Cardiac muscle cell (in vitro differentiated cells and primary cell): Measurements from ENCODE around the gene MAP1A. TPM values are rescaled to one million over a fixed set of nuclear protein-coding genes. Genes with fewer than 3 reads are reported as not detected.

Experiments
- DNase-seq, 2 donors: peaks; one replicate each; pipeline versions ENCODE4 v3.0.0 to v3.0.0-alpha.2; 2010 to 2017; ENCODE audit warnings: low read depth in 1 of 2, low spot score in 1 of 2
- H3K27ac ChIP-seq: fragments of 200-600 bp; sonication (generic); 2 replicates; pipeline ENCODE4 v1.5.1; 2016
- H3K27me3 ChIP-seq: fragments of 200-600 bp; sonication (generic); 2 replicates; pipeline ENCODE4 v1.6.0; 2016; ENCODE audit warnings: control low read depth
- H3K36me3 ChIP-seq: fragments of 200-600 bp; sonication (generic); 2 replicates; pipeline ENCODE4 v1.5.1; 2016; ENCODE audit warnings: control low read depth
- H3K4me1 ChIP-seq: fragments of 200-600 bp; sonication (generic); 2 replicates; pipeline ENCODE4 v1.8.1; 2017; ENCODE audit warnings: low read depth, mild to moderate bottlenecking, mixed run types
- H3K4me3 ChIP-seq: fragments of 200-600 bp; sonication (generic); 2 replicates; pipeline ENCODE4 v1.5.1; 2016; ENCODE audit warnings: mild to moderate bottlenecking
- H3K9me3 ChIP-seq: fragments of 200-600 bp; sonication (generic); 2 replicates; pipeline ENCODE4 v1.5.1; 2017; ENCODE audit warnings: low read depth, mild to moderate bottlenecking, control low read depth
- CTCF ChIP-seq: IDR thresholded peaks from 2 replicates; pipeline ENCODE4 v1.5.1; 2012; ENCODE audit warnings: low read depth, mild to moderate bottlenecking, low read length
- polyA plus RNA-seq: library from polyadenylated mRNA; unstranded; fragments of >200 nt; fragmentation: Nextera tagmentation; extraction: Ambion mirVana; gene quantifications from 2 replicates; pipeline ENCODE4 v1.2.1, GENCODE V29; 2016
- total RNA-seq: library from RNA; depleted of rRNA; stranded (reverse); fragments of >200 nt; gene quantifications from 2 replicates; pipeline ENCODE4 v1.2.3, GENCODE V29; 2016

Gene MAP1A
- total and polyA plus RNA-seq, 2 experiments from 2014 or later: 19.3 to 30.6 TPM

- Histone ChIP-seq H3K4me1 (peaks cover 4% of the 10 kb centered on the region), H3K4me3 (peak within 1 kb of the TSS; percentile 89), H3K9me3 (no peaks in the 10 kb centered on the region), H3K27me3 (no peaks in the 10 kb centered on the region), H3K27ac (peak within 1 kb of the TSS; percentile 92), H3K36me3 (peaks cover 15% of the 10 kb centered on the region)
- TF ChIP-seq CTCF: no peak
- peak; percentile 96 to 98 for DNase-seq
Measured at GRCh38 chr15:43492673-43493601, 24.5 kb upstream of the MAP1A start, which contains the start of gene TP53BP1. Gene TP53BP1 (minus strand): TSS chr15:43493156. CDS start chr15:43493043, 113 bp downstream.

GRCh38 chr15:43493703-43494472 lies 23.5 kb upstream of the MAP1A start:
- no peaks in the 10 kb centered on the region for H3K9me3 ChIP-seq
- H3K4me3 ChIP-seq: peak overlapping the region; percentile 89
- H3K27me3 ChIP-seq: no peaks in the 10 kb centered on the region
- no peak for DNase-seq
- no peak for TF ChIP-seq CTCF
- H3K27ac ChIP-seq: peak overlapping the region; percentile 92
- peaks cover 15% of the 10 kb centered on the region for H3K36me3 ChIP-seq
- peaks cover 4% of the 10 kb centered on the region for H3K4me1 ChIP-seq

GRCh38 chr15:43498990-43499389 lies 18.4 kb upstream of the MAP1A start:
- Histone ChIP-seq H3K4me3 (no peak overlapping the region), H3K36me3 (no peaks in the 10 kb centered on the region), H3K27me3 (no peaks in the 10 kb centered on the region), H3K9me3 (no peaks in the 10 kb centered on the region), H3K27ac (no peak overlapping the region), H3K4me1 (no peaks in the 10 kb centered on the region)
- TF ChIP-seq CTCF: no peak
- DNase-seq: no peak

- H3K4me3 ChIP-seq: no peak overlapping the region
- no peak for TF ChIP-seq CTCF
- no peak overlapping the region for H3K27ac ChIP-seq
- no peaks in the 10 kb centered on the region for H3K36me3 ChIP-seq
- no peaks in the 10 kb centered on the region for H3K4me1 ChIP-seq
- no peaks in the 10 kb centered on the region for H3K27me3 ChIP-seq
- H3K9me3 ChIP-seq: no peaks in the 10 kb centered on the region
- DNase-seq: no peak
Measured at GRCh38 chr15:43499635-43500034, 17.8 kb upstream of the MAP1A start.

- no peak for TF ChIP-seq CTCF
- H3K4me3 ChIP-seq: no peak overlapping the region
- no peaks in the 10 kb centered on the region for H3K36me3 ChIP-seq
- H3K27ac ChIP-seq: peak overlapping the region; percentile 34
- H3K27me3 ChIP-seq: no peaks in the 10 kb centered on the region
- H3K4me1 ChIP-seq: peaks cover 20% of the 10 kb centered on the region
- no peaks in the 10 kb centered on the region for H3K9me3 ChIP-seq
- DNase-seq: peak; percentile 36 to 48
Measured at GRCh38 chr15:43505738-43506137, 11.7 kb upstream of the MAP1A start.
